Stromal cell of bone marrow (primary cell): Measurements from ENCODE around the gene ZBTB7C.

Experiments used
- DNase-seq: peaks from one replicate; pipeline ENCODE4 v3.0.0-alpha.2; 2012; ENCODE audit warnings: low read depth

Gene ZBTB7C

GRCh38 chr18:48324651-48325050 lies 84.5 kb downstream of the ZBTB7C start:
- no peak for DNase-seq

GRCh38 chr18:48323151-48323550 lies 86.0 kb downstream of the ZBTB7C start:
- DNase-seq = no peak

- no peak for DNase-seq
These were observed 87.6 kb downstream of the ZBTB7C start for GRCh38 chr18:48321536-48321935.

- DNase-seq = no peak
These were observed 88.1 kb downstream of the ZBTB7C start for GRCh38 chr18:48321121-48321520.

GRCh38 chr18:48320639-48320945 lies 88.6 kb downstream of the ZBTB7C start:
- DNase-seq = no peak

GRCh38 chr18:48319801-48320638 lies 89.2 kb downstream of the ZBTB7C start:
- no peak for DNase-seq

- DNase-seq = no peak
These were observed 90.7 kb downstream of the ZBTB7C start for GRCh38 chr18:48318436-48318835.

GRCh38 chr18:48317781-48318381 lies 91.3 kb downstream of the ZBTB7C start:
- DNase-seq = no peak

- no peak for DNase-seq
These were observed 93.0 kb downstream of the ZBTB7C start for GRCh38 chr18:48316177-48316576.

- DNase-seq = no peak
These were observed 94.5 kb downstream of the ZBTB7C start for GRCh38 chr18:48314690-48315089.

- no peak for DNase-seq
These were observed 95.4 kb downstream of the ZBTB7C start for GRCh38 chr18:48313792-48314191.

GRCh38 chr18:48312066-48312465 lies 97.1 kb downstream of the ZBTB7C start:
- DNase-seq = no peak

GRCh38 chr18:48310999-48311398 lies 98.2 kb downstream of the ZBTB7C start:
- no peak for DNase-seq

GRCh38 chr18:48310353-48310752 lies 98.8 kb downstream of the ZBTB7C start:
- DNase-seq = no peak

- DNase-seq = no peak
These were observed 100.2 kb downstream of the ZBTB7C start for GRCh38 chr18:48308755-48309575.

GRCh38 chr18:48308027-48308635 lies 101.1 kb downstream of the ZBTB7C start:
- no peak for DNase-seq

GRCh38 chr18:48306838-48307237 lies 102.3 kb downstream of the ZBTB7C start:
- DNase-seq = no peak

GRCh38 chr18:48304906-48305693 lies 104.1 kb downstream of the ZBTB7C start:
- DNase-seq = no peak

GRCh38 chr18:48303883-48304282 lies 105.3 kb downstream of the ZBTB7C start:
- no peak for DNase-seq

- no peak for DNase-seq
These were observed 106.4 kb downstream of the ZBTB7C start for GRCh38 chr18:48302736-48303135.

- DNase-seq = no peak
These were observed 108.7 kb downstream of the ZBTB7C start for GRCh38 chr18:48300463-48300961.

- DNase-seq = no peak
These were observed 112.0 kb downstream of the ZBTB7C start for GRCh38 chr18:48297139-48297538.
